Smooth muscle cell (in vitro differentiated cells): ENCODE measurements around the gene ESD. TPM values are rescaled to one million over a fixed set of nuclear protein-coding genes. Genes with fewer than 3 reads are reported as not detected.

Source experiments
- DNase-seq: peaks from one replicate; lab custom pipeline; 2025; ENCODE audit not compliant: unreplicated experiment; lab: John Stamatoyannopoulos, UW
- H2AFZ ChIP-seq: fragments of 200-600 bp; sonication (generic); 2 replicates; pipeline ENCODE4 v1.6.0; 2016; ENCODE audit warnings: antibody characterized with exemption, low read depth, mild to moderate bottlenecking
- H3F3A ChIP-seq: fragments of 200-600 bp; sonication (generic); 2 replicates; pipeline ENCODE4 v1.6.0; 2017; ENCODE audit warnings: antibody characterized with exemption, low read depth
- H3K27ac ChIP-seq: fragments of 200-600 bp; sonication (generic); 2 replicates; pipeline ENCODE4 v1.5.1; 2016; ENCODE audit warnings: low read depth, mild to moderate bottlenecking
- H3K27me3 ChIP-seq: fragments of 200-600 bp; sonication (generic); 2 replicates; pipeline ENCODE4 v1.6.1; 2016; ENCODE audit warnings: low read depth, mild to moderate bottlenecking
- H3K36me3 ChIP-seq: fragments of 200-600 bp; sonication (generic); 2 replicates; pipeline ENCODE4 v1.5.1; 2016; ENCODE audit warnings: low read depth
- H3K4me1 ChIP-seq: fragments of 200-600 bp; sonication (generic); 2 replicates; pipeline ENCODE4 v1.5.1; 2016; ENCODE audit warnings: low read depth
- H3K4me2 ChIP-seq: fragments of 200-600 bp; sonication (generic); 2 replicates; pipeline ENCODE4 v1.6.0; 2016; ENCODE audit warnings: mild to moderate bottlenecking
- H3K4me3 ChIP-seq: fragments of 200-600 bp; sonication (generic); 2 replicates; pipeline ENCODE4 v1.5.1; 2016; ENCODE audit warnings: mild to moderate bottlenecking
- H3K79me2 ChIP-seq: fragments of 200-600 bp; sonication (generic); 2 replicates; pipeline ENCODE4 v1.6.0; 2016; ENCODE audit warnings: low read depth, mild to moderate bottlenecking
- H3K9ac ChIP-seq: fragments of 200-600 bp; sonication (generic); 2 replicates; pipeline ENCODE4 v1.6.0; 2016; ENCODE audit warnings: low read depth
- H3K9me3 ChIP-seq: fragments of 200-600 bp; sonication (generic); replicated peaks from 2 replicates; pipeline ENCODE4 v1.5.1; 2016; ENCODE audit warnings: low read depth
- H4K20me1 ChIP-seq: fragments of 200-600 bp; sonication (generic); 2 replicates; pipeline ENCODE4 v1.6.0; 2016; ENCODE audit warnings: low read depth
- WGBS: methylation state at CpG from one replicate; pipeline ENCODE4 v1.1.7; 2016; ENCODE audit warnings: low lambda C conversion rate; 5-methylcytosine and 5-hydroxymethylcytosine counted together
- polyA plus RNA-seq: library from polyadenylated mRNA; unstranded; fragments of >200 nt; fragmentation: Nextera tagmentation; extraction: Ambion mirVana; gene quantifications from 2 replicates; pipeline ENCODE4 v1.2.1, GENCODE V29; 2016
- total RNA-seq: library from RNA; depleted of rRNA; stranded (reverse); fragments of >200 nt; gene quantifications from 2 replicates; pipeline ENCODE4 v1.2.3, GENCODE V29; 2014
- TF ChIP-seq, protein P1 (sequence below): fragments of 200-600 bp; sonication (generic); IDR thresholded peaks from 2 replicates; pipeline ENCODE4 v1.5.1; 2017; ENCODE audit warnings: borderline replicate concordance, mild to moderate bottlenecking, antibody characterized with exemption; ENCODE audit not compliant: insufficient read depth, poor library complexity, severe bottlenecking

ESD gene
- total and polyA plus RNA-seq, 2 experiments from 2014 or later, result 133 to 142 TPM

DNA sequence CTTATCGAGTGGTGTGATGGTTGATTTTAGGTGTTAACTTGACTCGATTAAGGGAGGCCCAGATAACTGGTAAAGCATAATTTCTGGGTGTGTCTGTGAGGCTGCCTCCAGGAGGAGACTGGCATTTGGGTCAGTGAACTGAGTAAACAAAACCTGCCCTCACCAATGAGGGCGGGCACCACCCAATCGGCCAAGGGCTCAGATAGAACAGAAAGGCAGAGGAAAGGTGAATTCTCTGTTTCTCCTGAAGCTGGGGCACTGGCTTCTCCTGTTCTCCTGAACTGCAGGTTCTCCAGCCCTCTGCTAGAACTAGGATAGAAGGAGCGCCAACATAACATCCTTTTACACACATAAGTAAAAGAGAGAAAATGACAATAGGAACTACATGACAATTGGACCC, 35.1 kb downstream of the ESD start:
- H3K27ac ChIP-seq, result no peak overlapping the region
- H3K9ac ChIP-seq, result no peak overlapping the region
- H3F3A ChIP-seq, result no peaks in the 10 kb centered on the region
- H4K20me1 ChIP-seq, result no peaks in the 10 kb centered on the region
- no peaks in the 10 kb centered on the region for H3K27me3 ChIP-seq
- no peaks in the 10 kb centered on the region for H3K36me3 ChIP-seq
- no peak overlapping the region for H3K4me2 ChIP-seq
- TF ChIP-seq, protein P1, sequence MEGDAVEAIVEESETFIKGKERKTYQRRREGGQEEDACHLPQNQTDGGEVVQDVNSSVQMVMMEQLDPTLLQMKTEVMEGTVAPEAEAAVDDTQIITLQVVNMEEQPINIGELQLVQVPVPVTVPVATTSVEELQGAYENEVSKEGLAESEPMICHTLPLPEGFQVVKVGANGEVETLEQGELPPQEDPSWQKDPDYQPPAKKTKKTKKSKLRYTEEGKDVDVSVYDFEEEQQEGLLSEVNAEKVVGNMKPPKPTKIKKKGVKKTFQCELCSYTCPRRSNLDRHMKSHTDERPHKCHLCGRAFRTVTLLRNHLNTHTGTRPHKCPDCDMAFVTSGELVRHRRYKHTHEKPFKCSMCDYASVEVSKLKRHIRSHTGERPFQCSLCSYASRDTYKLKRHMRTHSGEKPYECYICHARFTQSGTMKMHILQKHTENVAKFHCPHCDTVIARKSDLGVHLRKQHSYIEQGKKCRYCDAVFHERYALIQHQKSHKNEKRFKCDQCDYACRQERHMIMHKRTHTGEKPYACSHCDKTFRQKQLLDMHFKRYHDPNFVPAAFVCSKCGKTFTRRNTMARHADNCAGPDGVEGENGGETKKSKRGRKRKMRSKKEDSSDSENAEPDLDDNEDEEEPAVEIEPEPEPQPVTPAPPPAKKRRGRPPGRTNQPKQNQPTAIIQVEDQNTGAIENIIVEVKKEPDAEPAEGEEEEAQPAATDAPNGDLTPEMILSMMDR, result no peak
- H3K4me3 ChIP-seq, result no peak overlapping the region
- DNase-seq, result no peak
- no peaks in the 10 kb centered on the region for H3K9me3 ChIP-seq
- no peaks in the 10 kb centered on the region for H3K4me1 ChIP-seq
- 98% methylated on average over 5 of the region's 5 CpGs for WGBS
- no peaks in the 10 kb centered on the region for H3K79me2 ChIP-seq
- H2AFZ ChIP-seq, result no peak overlapping the region

GRCh38 chr13:46761174-46761573, 35.8 kb downstream of the ESD start:
- H3K27ac ChIP-seq, result no peak overlapping the region
- no peaks in the 10 kb centered on the region for H3F3A ChIP-seq
- H2AFZ ChIP-seq, result no peak overlapping the region
- no peaks in the 10 kb centered on the region for H3K4me1 ChIP-seq
- no peak for DNase-seq
- H3K4me3 ChIP-seq, result no peak overlapping the region
- WGBS, result 99% methylated on average over 4 of the region's 4 CpGs
- TF ChIP-seq, protein P1, result no peak
- H3K9me3 ChIP-seq, result no peaks in the 10 kb centered on the region
- no peak overlapping the region for H3K9ac ChIP-seq
- no peak overlapping the region for H3K4me2 ChIP-seq
- H3K79me2 ChIP-seq, result no peaks in the 10 kb centered on the region
- no peaks in the 10 kb centered on the region for H3K36me3 ChIP-seq
- H4K20me1 ChIP-seq, result no peaks in the 10 kb centered on the region
- no peaks in the 10 kb centered on the region for H3K27me3 ChIP-seq

DNA sequence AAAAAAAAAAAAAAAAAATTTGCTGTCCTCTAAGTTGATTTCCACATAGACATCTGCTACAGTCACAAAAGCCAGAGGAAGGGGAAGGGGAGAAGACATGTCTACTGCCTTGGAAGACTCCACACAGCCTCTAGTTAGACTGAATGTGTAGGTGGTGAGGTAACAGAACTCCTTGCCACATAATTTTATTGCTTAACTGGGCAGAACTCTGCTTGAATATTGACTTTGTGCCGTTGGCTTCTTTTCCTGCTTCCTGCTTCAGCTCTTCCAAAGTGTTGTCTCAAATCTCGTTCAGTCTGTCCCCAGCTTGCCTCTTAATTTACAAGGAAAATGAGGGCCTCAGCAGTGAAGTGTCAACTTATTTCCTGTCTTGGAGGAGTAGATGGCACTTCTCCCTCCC, 37.1 kb downstream of the ESD start:
- Histone ChIP-seq H3K4me3 (no peak overlapping the region), H3K9ac (no peak overlapping the region), H3F3A (no peaks in the 10 kb centered on the region), H4K20me1 (no peaks in the 10 kb centered on the region), H3K27ac (no peak overlapping the region), H3K4me1 (no peaks in the 10 kb centered on the region), H3K79me2 (no peaks in the 10 kb centered on the region), H3K27me3 (no peaks in the 10 kb centered on the region), H3K9me3 (no peaks in the 10 kb centered on the region), H2AFZ (no peak overlapping the region), H3K36me3 (no peaks in the 10 kb centered on the region), H3K4me2 (no peak overlapping the region)
- TF ChIP-seq, protein P1, result no peak
- 41% methylated on average over 2 of the region's 2 CpGs for WGBS
- DNase-seq, result no peak

DNA sequence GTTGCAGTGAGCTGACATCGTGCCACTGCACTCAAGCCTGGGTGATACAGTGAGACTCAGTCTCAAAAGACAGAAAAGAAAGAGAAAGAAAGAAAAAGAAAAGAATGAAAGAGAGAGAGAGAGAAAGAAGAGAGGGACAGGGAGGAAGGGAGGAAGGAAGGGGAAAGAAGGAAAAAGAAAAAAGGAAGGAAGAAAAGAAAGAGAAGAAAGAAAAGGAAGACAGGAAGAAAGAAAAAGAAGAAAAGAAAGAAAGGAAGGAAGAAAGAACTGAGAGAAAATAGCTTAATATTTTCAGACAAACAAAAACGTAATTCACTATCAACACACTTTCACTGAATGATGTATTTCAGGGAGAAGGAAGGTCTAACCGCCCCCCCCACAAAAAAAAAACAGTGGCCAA, 39.3 kb downstream of the ESD start:
- no peaks in the 10 kb centered on the region for H3K27me3 ChIP-seq
- TF ChIP-seq, protein P1, result no peak
- WGBS, result 98% methylated on average over 3 of the region's 3 CpGs
- H3K4me3 ChIP-seq, result no peak overlapping the region
- H3K4me1 ChIP-seq, result no peaks in the 10 kb centered on the region
- no peak overlapping the region for H3K9ac ChIP-seq
- H2AFZ ChIP-seq, result no peak overlapping the region
- H3K4me2 ChIP-seq, result no peak overlapping the region
- no peaks in the 10 kb centered on the region for H3F3A ChIP-seq
- H3K79me2 ChIP-seq, result no peaks in the 10 kb centered on the region
- no peaks in the 10 kb centered on the region for H3K9me3 ChIP-seq
- H4K20me1 ChIP-seq, result no peaks in the 10 kb centered on the region
- no peak overlapping the region for H3K27ac ChIP-seq
- DNase-seq, result no peak
- no peaks in the 10 kb centered on the region for H3K36me3 ChIP-seq
